GM06990 (cell line): Measurements from ENCODE around the gene CD34.

Experiments
- DNase-seq: peaks from one replicate; pipeline ENCODE4 v3.0.0-alpha.2; 2011; ENCODE audit not compliant: insufficient read length; ENCODE audit errors: extremely low read depth
- H3K27me3 ChIP-seq: replicated peaks from 2 replicates; pipeline ENCODE4 v1.6.0; 2011; ENCODE audit warnings: low read length; ENCODE audit not compliant: control insufficient read depth, insufficient read depth
- H3K36me3 ChIP-seq: 2 replicates; pipeline ENCODE4 v1.5.1; 2011; ENCODE audit warnings: low read length; ENCODE audit not compliant: control insufficient read depth, insufficient read depth
- H3K4me3 ChIP-seq: replicated peaks from 2 replicates; pipeline ENCODE4 v1.5.1; 2011; ENCODE audit warnings: low read depth, mild to moderate bottlenecking, control low read depth, low read length
- TF ChIP-seq, protein P1 (sequence below): IDR thresholded peaks from 2 replicates; pipeline ENCODE4 v1.5.1; 2011; ENCODE audit warnings: low read length, control low read depth, mild to moderate bottlenecking, inconsistent platforms; ENCODE audit not compliant: insufficient read depth, poor library complexity, severe bottlenecking

The CD34 gene

DNA sequence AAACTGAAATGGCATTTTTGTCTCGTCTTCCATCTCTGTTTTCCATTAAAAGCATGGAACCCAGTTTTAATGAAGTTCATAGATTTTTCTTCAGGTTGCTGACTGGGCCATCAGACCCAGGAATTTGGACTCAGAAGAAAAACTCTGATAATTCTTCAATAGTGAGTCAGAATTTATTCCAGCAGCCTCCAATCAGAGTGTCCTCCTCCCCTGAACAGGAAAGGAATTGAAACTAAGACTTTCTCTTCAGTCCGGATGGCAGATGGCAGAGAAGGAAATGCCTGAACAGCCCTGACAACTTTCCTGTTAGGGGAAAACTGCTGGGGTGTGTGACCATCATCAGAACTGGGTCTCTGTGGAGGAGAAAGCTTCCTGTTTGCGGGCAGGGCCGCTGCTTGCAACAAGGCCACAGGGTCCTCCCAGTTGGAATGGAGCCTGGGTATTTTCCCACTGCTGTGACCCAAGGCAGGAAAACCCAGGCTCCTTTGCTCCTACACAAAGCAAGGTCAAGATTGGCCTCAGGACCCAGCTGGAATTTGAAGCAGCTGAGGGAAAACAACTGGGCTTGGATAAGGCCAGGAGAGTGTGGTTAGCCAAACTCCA lies 20.7 kb downstream of the CD34 start:
- TF ChIP-seq, protein P1, sequence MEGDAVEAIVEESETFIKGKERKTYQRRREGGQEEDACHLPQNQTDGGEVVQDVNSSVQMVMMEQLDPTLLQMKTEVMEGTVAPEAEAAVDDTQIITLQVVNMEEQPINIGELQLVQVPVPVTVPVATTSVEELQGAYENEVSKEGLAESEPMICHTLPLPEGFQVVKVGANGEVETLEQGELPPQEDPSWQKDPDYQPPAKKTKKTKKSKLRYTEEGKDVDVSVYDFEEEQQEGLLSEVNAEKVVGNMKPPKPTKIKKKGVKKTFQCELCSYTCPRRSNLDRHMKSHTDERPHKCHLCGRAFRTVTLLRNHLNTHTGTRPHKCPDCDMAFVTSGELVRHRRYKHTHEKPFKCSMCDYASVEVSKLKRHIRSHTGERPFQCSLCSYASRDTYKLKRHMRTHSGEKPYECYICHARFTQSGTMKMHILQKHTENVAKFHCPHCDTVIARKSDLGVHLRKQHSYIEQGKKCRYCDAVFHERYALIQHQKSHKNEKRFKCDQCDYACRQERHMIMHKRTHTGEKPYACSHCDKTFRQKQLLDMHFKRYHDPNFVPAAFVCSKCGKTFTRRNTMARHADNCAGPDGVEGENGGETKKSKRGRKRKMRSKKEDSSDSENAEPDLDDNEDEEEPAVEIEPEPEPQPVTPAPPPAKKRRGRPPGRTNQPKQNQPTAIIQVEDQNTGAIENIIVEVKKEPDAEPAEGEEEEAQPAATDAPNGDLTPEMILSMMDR = no peak
- Histone ChIP-seq H3K4me3 (no peak overlapping the region), H3K27me3 (peaks cover 2% of the 10 kb centered on the region; the same call in 1 of the 2 replicates), H3K36me3 (no peaks in the 10 kb centered on the region)
- no peak for DNase-seq

DNA sequence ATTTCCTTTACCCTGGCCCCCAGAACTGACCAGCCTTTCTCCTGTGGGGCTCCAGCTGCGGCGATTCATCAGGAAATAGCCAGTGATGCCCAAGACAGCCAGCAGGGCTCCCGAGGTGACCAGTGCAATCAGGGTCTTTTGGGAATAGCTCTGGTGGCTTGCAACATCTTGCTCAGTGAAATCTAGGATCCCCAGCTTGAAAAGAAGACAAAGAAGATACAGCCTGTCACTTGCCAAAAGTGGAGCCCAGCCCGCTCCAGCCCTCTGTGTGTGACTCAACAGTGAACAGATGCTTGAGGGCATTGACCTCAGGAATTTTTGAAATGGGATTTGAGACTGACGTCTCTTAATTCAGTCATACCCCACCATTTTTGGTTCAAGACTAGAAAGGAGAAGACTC lies 22.3 kb downstream of the CD34 start:
- H3K36me3 ChIP-seq = no peaks in the 10 kb centered on the region
- no peak for DNase-seq
- H3K27me3 ChIP-seq = no peaks in the 10 kb centered on the region
- TF ChIP-seq, protein P1 = no peak
- no peak overlapping the region for H3K4me3 ChIP-seq

GRCh38 chr1:207887542-207888201 lies 23.3 kb downstream of the CD34 start:
- Histone ChIP-seq H3K27me3 (no peaks in the 10 kb centered on the region), H3K4me3 (no peak overlapping the region), H3K36me3 (no peaks in the 10 kb centered on the region)
- no peak for DNase-seq
- TF ChIP-seq, protein P1 = no peak

DNA sequence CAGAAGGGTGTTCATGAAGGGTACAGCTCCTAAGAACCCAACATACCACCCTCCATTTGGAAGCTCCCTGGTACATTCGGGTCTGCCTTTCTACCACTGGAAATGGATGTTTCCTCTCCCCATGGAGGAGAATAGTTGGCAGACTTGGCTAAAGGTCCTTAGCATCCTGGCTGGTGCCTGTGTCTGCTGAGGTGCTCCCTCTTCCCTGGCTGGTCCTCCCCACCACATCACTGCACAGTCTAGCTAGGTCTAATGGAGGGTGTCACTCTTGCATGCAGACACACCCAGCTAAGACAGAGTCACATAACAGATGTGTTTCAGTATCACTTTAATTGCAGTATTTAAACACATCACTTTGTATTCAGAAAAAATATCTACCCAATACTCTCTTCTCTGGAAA lies 24.7 kb downstream of the CD34 start:
- TF ChIP-seq, protein P1 = no peak
- no peaks in the 10 kb centered on the region for H3K36me3 ChIP-seq
- H3K4me3 ChIP-seq = no peak overlapping the region
- no peaks in the 10 kb centered on the region for H3K27me3 ChIP-seq
- DNase-seq = no peak

- DNase-seq = peak; percentile 46
- Histone ChIP-seq H3K36me3 (no peaks in the 10 kb centered on the region), H3K27me3 (no peaks in the 10 kb centered on the region), H3K4me3 (no peak overlapping the region)
- TF ChIP-seq, protein P1 = peak; percentile 91
These were observed 25.5 kb downstream of the CD34 start for GRCh38 chr1:207885129-207886032.
